Activated T-helper 1 cell treated with Interleukin-2 at 50 U/mL for 16 hours (primary cell): ENCODE data around the gene CELA2B.
"Not testable (repeated sequence)": the region's sequence is repeated elsewhere in the genome, so short reads cannot be mapped to it uniquely, and the experiment has no call there.

Experiments
- DNase-seq: peaks from one replicate; pipeline ENCODE4 v3.0.0-alpha.2; 2020; ENCODE audit warnings: low read depth

Gene CELA2B

GRCh38 chr1:15475752-15476314, at the start of gene CELA2B:
CELA2B (plus strand) TSS chr1:15476104; CDS start chr1:15476126, 22 bp downstream.
- DNase-seq, result no peak

- DNase-seq, result no peak
Observed at GRCh38 chr1:15426492-15427279, 49.2 kb upstream of the CELA2B start.

- DNase-seq, result no peak
Observed at GRCh38 chr1:15427280-15427666, 48.6 kb upstream of the CELA2B start.

GRCh38 chr1:15428252-15428651, 47.7 kb upstream of the CELA2B start:
- DNase-seq, result not testable (repeated sequence)

- no peak for DNase-seq
Observed at GRCh38 chr1:15428815-15429435, 47.0 kb upstream of the CELA2B start.

- DNase-seq, result no peak
Observed at GRCh38 chr1:15429701-15430149, 46.2 kb upstream of the CELA2B start.

- peak; percentile 59 for DNase-seq
Observed at GRCh38 chr1:15430787-15431570, 44.9 kb upstream of the CELA2B start.

GRCh38 chr1:15431571-15431948, 44.3 kb upstream of the CELA2B start:
- no peak for DNase-seq

GRCh38 chr1:15432324-15432723, 43.6 kb upstream of the CELA2B start:
- DNase-seq, result no peak

- no peak for DNase-seq
Observed at GRCh38 chr1:15433471-15433870, 42.4 kb upstream of the CELA2B start.

GRCh38 chr1:15434739-15435138, 41.2 kb upstream of the CELA2B start:
- DNase-seq, result not testable (repeated sequence)

GRCh38 chr1:15435239-15436077, 40.4 kb upstream of the CELA2B start:
- no peak for DNase-seq

- DNase-seq, result no peak
Observed at GRCh38 chr1:15436881-15437442, 38.9 kb upstream of the CELA2B start.

- no peak for DNase-seq
Observed at GRCh38 chr1:15439325-15439724, 36.6 kb upstream of the CELA2B start.

- DNase-seq, result no peak
Observed at GRCh38 chr1:15440357-15440756, 35.5 kb upstream of the CELA2B start.

- DNase-seq, result no peak
Observed at GRCh38 chr1:15441247-15441646, 34.7 kb upstream of the CELA2B start.

GRCh38 chr1:15442119-15442518, 33.8 kb upstream of the CELA2B start:
- no peak for DNase-seq

- DNase-seq, result no peak
Observed at GRCh38 chr1:15442759-15443158, 33.1 kb upstream of the CELA2B start.

- no peak for DNase-seq
Observed at GRCh38 chr1:15443281-15443680, 32.6 kb upstream of the CELA2B start.

- no peak for DNase-seq
Observed at GRCh38 chr1:15444468-15445389, 31.2 kb upstream of the CELA2B start.
